HepG2 (cell line): ENCODE data around the gene SAE1. TPM values are rescaled to one million over a fixed set of nuclear protein-coding genes. Genes with fewer than 3 reads are reported as not detected.

ENCODE experiments used
- AGO1 ChIP-seq: fragments of 200-400 bp; formaldehyde crosslinking; IDR thresholded peaks from 2 replicates; pipeline ENCODE4 v1.6.1; 2017; ENCODE audit warnings: mild to moderate bottlenecking, low read depth, low read length, moderate library complexity; ENCODE audit not compliant: poor library complexity, severe bottlenecking
- FOXP4 ChIP-seq: sonication (generic); formaldehyde crosslinking; IDR thresholded peaks from 2 replicates; pipeline ENCODE4 v1.4.0; 2020; ENCODE audit warnings: missing genetic modification reagents
- LRRFIP1 ChIP-seq: sonication (generic); formaldehyde crosslinking; conservative IDR thresholded peaks from 2 replicates; pipeline ENCODE4 v1.4.0; 2020; ENCODE audit warnings: missing genetic modification reagents
- RAD51 ChIP-seq: fragments of 450-650 bp; IDR thresholded peaks from 2 replicates; pipeline ENCODE4 v1.6.1; 2016; ENCODE audit warnings: borderline replicate concordance
- RERE ChIP-seq: IDR thresholded peaks from 2 replicates; pipeline ENCODE4 v1.6.1; 2016; ENCODE audit warnings: low read depth, missing genetic modification reagents, missing compliant biosample characterization
- TAF15 ChIP-seq: fragments of 200-400 bp; formaldehyde crosslinking; IDR thresholded peaks from one replicate; pipeline ENCODE4 v1.6.1; 2018; ENCODE audit warnings: mild to moderate bottlenecking, low read depth, low read length; ENCODE audit not compliant: poor library complexity, severe bottlenecking
- TOE1 ChIP-seq: sonication (generic); formaldehyde crosslinking; IDR thresholded peaks from 2 replicates; pipeline ENCODE4 v1.4.0; 2020; ENCODE audit warnings: mild to moderate bottlenecking, missing genetic modification reagents
- ZBTB2 ChIP-seq: sonication (generic); formaldehyde crosslinking; IDR thresholded peaks from 2 replicates; pipeline ENCODE4 v1.8.0; 2022; ENCODE audit warnings: low read depth, missing genetic modification reagents
- ZBTB25 ChIP-seq: IDR thresholded peaks from 2 replicates; pipeline ENCODE4 v1.6.1; 2018; ENCODE audit warnings: missing genetic modification reagents
- ZEB1 ChIP-seq: IDR thresholded peaks from 2 replicates; pipeline ENCODE4 v1.6.1; 2012; ENCODE audit warnings: mild to moderate bottlenecking, low read depth, inconsistent platforms; ENCODE audit not compliant: insufficient replicate concordance
- ZFP36L2 ChIP-seq: sonication (generic); formaldehyde crosslinking; IDR thresholded peaks from 2 replicates; pipeline ENCODE4 v1.4.0; 2020; ENCODE audit warnings: missing genetic modification reagents
- ZNF225 ChIP-seq: sonication (generic); formaldehyde crosslinking; IDR thresholded peaks from 2 replicates; pipeline ENCODE4 v1.4.0; 2020; ENCODE audit warnings: mild to moderate bottlenecking, missing genetic modification reagents
- ZNF296 ChIP-seq: sonication (generic); formaldehyde crosslinking; conservative IDR thresholded peaks from 2 replicates; pipeline ENCODE4 v1.5.0; 2020; ENCODE audit warnings: mild to moderate bottlenecking, missing genetic modification reagents
- ZNF362 ChIP-seq: sonication (generic); formaldehyde crosslinking; IDR thresholded peaks from 2 replicates; pipeline ENCODE4 v1.4.0; 2020; ENCODE audit warnings: missing genetic modification reagents, mild to moderate bottlenecking, borderline replicate concordance
- polyA plus RNA-seq, 8 experiments: library from polyadenylated mRNA; depleted of rRNA in 3 of 8; stranded (reverse) in 7 of 8; unstranded in 1 of 8; fragments of >200 nt; fragmentation: Illumina TruSeq in 4 of 8; extraction: Trizol in 4 of 8; gene quantifications; 2 replicates each; pipeline versions ENCODE4 v1.2.1 to v1.2.3, GENCODE V29; 2011 to 2016; ENCODE audit warnings: low read depth in 4 of 8, missing spikeins in 1 of 8, mixed read lengths in 1 of 8; ENCODE audit not compliant: insufficient read depth in 1 of 8
- total RNA-seq, 5 experiments: library from RNA; depleted of rRNA; stranded (reverse); fragments of >200 nt; fragmentation: Illumina TruSeq; extraction: Trizol; gene quantifications; 2 replicates each; pipeline ENCODE4 v1.2.3, GENCODE V29; 2016; ENCODE audit warnings: low read depth in 1 of 5

Gene SAE1
- total and polyA plus RNA-seq, 2 of the 13 experiments (the other 11 are each of a cell fraction or from before 2014, with no cell fraction given): 87.6 to 197 TPM

- TF ChIP-seq ZEB1: no peak
- peak; percentile 60; the same call in 1 of the 2 replicates for TF ChIP-seq ZBTB25 (CRISPR knock-in tag)
- TF ChIP-seq AGO1: no peak
- peak; percentile 99 for TF ChIP-seq RAD51
- no peak for TF ChIP-seq ZBTB2 (CRISPR knock-in tag)
- TF ChIP-seq TAF15: no peak
- TF ChIP-seq RERE: no peak
- TF ChIP-seq TOE1 (CRISPR knock-in tag): 0 out of 2 replicates have a peak, but pooled peaks have one; percentile 49
- peak; percentile 46; the same call in 1 of the 2 replicates for TF ChIP-seq ZNF225 (CRISPR knock-in tag)
- TF ChIP-seq ZFP36L2: no peak
- no peak for TF ChIP-seq ZNF296
- TF ChIP-seq ZNF362: no peak
- TF ChIP-seq FOXP4 (CRISPR knock-in tag): no peak
- TF ChIP-seq LRRFIP1: no peak
These were observed at the start of gene SAE1 (continued) for GRCh38 chr19:47130589-47131227.
